ENCODE measurements around the gene LY6G6D.

The LY6G6D gene

GRCh38 chr6:31715022-31715958 lies at the start of gene LY6G6D:
Gene LY6G6D (plus strand): TSS chr6:31715348. CDS start chr6:31715356, 8 bp downstream.
- H3K4me3 ChIP-seq (ENCODE audit: low read depth, low read length), result no peak within 1 kb of the TSS
- no peak for TF ChIP-seq CTCF (IDR thresholded peaks at IDR 0.05; ENCODE audit: insufficient read depth, low read depth, low read length, missing control alignments)
- no peak for DNase-seq (ENCODE audit: low read depth)

DNA sequence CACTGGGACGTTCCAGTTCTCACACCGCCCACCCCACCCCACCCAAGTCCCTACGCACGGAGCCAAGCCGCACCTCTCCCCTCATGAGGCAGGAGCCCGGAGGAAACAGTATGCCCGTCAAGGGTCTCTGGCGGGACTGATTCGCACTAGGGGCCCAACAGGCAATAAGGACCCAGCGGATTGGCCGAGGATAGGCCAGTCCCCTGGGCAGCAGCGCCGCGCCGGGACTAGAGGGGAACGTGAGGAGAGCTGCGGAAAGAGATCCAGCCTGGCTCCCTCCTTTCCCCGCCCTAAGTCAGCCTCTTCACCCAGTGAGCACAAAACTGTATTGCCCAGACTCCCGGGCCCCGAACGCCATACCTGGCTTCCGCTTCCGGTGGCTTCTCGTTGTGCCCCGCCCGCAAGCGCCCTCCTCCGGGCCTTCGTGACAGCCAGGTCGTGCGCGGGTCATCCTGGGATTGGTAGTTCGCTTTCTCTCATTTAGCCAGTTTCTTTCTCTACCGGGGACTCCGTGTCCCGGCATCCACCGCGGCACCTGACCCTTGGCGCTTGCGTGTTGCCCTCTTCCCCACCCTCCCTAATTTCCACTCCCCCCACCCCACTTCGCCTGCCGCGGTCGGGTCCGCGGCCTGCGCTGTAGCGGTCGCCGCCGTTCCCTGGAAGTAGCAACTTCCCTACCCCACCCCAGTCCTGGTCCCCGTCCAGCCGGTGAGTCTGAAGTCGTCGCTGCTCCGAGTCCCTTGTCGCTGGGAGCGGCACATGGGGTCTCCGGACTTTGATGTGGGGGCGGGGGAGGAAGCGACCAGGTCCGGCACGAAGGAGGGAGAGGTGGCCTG lies 49.4 kb upstream of the LY6G6D start, which contains the start of gene CSNK2B:
TSS of gene CSNK2B (plus strand) at position 580 of the 836 bp plus-strand sequence. CDS start 752 bp downstream, outside the sequence.
- peak within 1 kb of the TSS; percentile 96 for H3K4me3 ChIP-seq (ENCODE audit: low read depth, low read length)
- peak; percentile 98 for DNase-seq (ENCODE audit: low read depth)
- TF ChIP-seq CTCF (IDR thresholded peaks at IDR 0.05; ENCODE audit: insufficient read depth, low read depth, low read length, missing control alignments), result no peak

GRCh38 chr6:31666337-31666965 lies 48.7 kb upstream of the LY6G6D start:
- peak overlapping the region; percentile 96 for H3K4me3 ChIP-seq (ENCODE audit: low read depth, low read length)
- no peak for DNase-seq (ENCODE audit: low read depth)
- TF ChIP-seq CTCF (IDR thresholded peaks at IDR 0.05; ENCODE audit: insufficient read depth, low read depth, low read length, missing control alignments), result no peak

DNA sequence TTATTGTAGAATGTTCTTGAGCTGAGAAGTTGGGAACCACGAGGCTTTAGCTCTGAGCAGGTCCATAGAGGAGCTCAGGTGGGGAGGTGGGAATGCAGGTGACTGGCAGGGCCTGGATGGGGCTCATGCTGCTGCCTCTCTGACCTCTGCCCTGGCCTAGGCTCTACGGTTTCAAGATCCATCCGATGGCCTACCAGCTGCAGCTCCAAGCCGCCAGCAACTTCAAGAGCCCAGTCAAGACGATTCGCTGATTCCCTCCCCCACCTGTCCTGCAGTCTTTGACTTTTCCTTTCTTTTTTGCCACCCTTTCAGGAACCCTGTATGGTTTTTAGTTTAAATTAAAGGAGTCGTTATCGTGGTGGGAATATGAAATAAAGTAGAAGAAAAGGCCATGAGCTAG lies 45.5 kb upstream of the LY6G6D start, which contains the start of gene LY6G5B:
TSS of gene LY6G5B (plus strand) at position 301 of the 400 bp plus-strand sequence. CDS start 975 bp downstream, outside the sequence.
- no peak for TF ChIP-seq CTCF (IDR thresholded peaks at IDR 0.05; ENCODE audit: insufficient read depth, low read depth, low read length, missing control alignments)
- DNase-seq (ENCODE audit: low read depth), result no peak
- no peak within 1 kb of the TSS for H3K4me3 ChIP-seq (ENCODE audit: low read depth, low read length)

GRCh38 chr6:31676322-31676903 lies 38.7 kb upstream of the LY6G6D start:
- DNase-seq (ENCODE audit: low read depth), result no peak
- TF ChIP-seq CTCF (IDR thresholded peaks at IDR 0.05; ENCODE audit: insufficient read depth, low read depth, low read length, missing control alignments), result no peak
- no peak overlapping the region for H3K4me3 ChIP-seq (ENCODE audit: low read depth, low read length)

DNA sequence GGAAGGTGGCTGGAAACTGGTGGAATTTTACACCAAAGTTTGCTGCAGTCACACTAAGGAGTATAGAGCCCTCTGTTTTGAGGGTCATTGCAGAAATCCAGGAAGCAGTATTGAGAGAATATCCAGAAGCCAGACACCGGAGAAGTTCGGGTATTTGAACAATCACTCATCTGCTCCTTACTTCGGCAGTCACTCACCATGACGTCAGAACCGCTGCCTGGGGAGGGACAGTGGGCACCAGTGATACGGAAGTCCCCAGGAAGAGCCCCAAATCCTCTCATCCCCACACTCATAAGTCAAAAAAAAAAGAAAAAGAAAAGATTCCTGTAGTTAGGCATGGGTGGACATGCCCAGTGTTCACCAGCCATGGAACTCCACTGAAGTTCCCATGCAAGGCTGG lies 38.2 kb upstream of the LY6G6D start:
- no peak overlapping the region for H3K4me3 ChIP-seq (ENCODE audit: low read depth, low read length)
- TF ChIP-seq CTCF (IDR thresholded peaks at IDR 0.05; ENCODE audit: insufficient read depth, low read depth, low read length, missing control alignments), result no peak
- no peak for DNase-seq (ENCODE audit: low read depth)
